Superior temporal gyrus (tissue), 1 donor: ENCODE data around the gene TMED1.
"Not testable (repeated sequence)": the region's sequence is repeated elsewhere in the genome, so short reads cannot be mapped to it uniquely, and the experiment has no call there.

Experiments
- DNase-seq: peaks from one replicate; pipeline ENCODE4 v3.0.0-alpha.2; 2016; ENCODE audit errors: extremely low spot score

The TMED1 gene

GRCh38 chr19:10862561-10863106, 26.6 kb upstream of the TMED1 start:
- no peak for DNase-seq

GRCh38 chr19:10861103-10861651, 25.2 kb upstream of the TMED1 start:
- DNase-seq: no peak

- DNase-seq: no peak
Measured at GRCh38 chr19:10858204-10858828, 22.3 kb upstream of the TMED1 start.

- DNase-seq: not testable (repeated sequence)
Measured at GRCh38 chr19:10856899-10857298, 20.9 kb upstream of the TMED1 start.

GRCh38 chr19:10855879-10856522, 20.0 kb upstream of the TMED1 start:
- DNase-seq: no peak

GRCh38 chr19:10854350-10855089, 18.5 kb upstream of the TMED1 start:
- no peak for DNase-seq

- DNase-seq: no peak
Measured at GRCh38 chr19:10852941-10853340, 16.9 kb upstream of the TMED1 start.

- no peak for DNase-seq
Measured at GRCh38 chr19:10852098-10852800, 16.2 kb upstream of the TMED1 start.

GRCh38 chr19:10850631-10851030, 14.6 kb upstream of the TMED1 start:
- DNase-seq: no peak

- no peak for DNase-seq
Measured at GRCh38 chr19:10848230-10848856, 12.3 kb upstream of the TMED1 start, which contains the start of gene C19orf38. Gene C19orf38 (plus strand): TSS chr19:10848415. CDS start chr19:10848509, 94 bp downstream.

- no peak for DNase-seq
Measured at GRCh38 chr19:10846500-10847202, 10.6 kb upstream of the TMED1 start.

GRCh38 chr19:10842788-10843187, 6.8 kb upstream of the TMED1 start:
- no peak for DNase-seq

- no peak for DNase-seq
Measured at GRCh38 chr19:10839114-10840050, 3.4 kb upstream of the TMED1 start.

- DNase-seq: no peak
Measured at GRCh38 chr19:10838377-10838776, 2.4 kb upstream of the TMED1 start.

- DNase-seq: not testable (repeated sequence)
Measured at GRCh38 chr19:10837649-10838048, 1.6 kb upstream of the TMED1 start.

- no peak for DNase-seq
Measured at GRCh38 chr19:10836479-10837330, 693 bp upstream of the TMED1 start.

- DNase-seq: no peak
Measured at GRCh38 chr19:10835089-10835753, 791 bp downstream of the TMED1 start.

- DNase-seq: no peak
Measured at GRCh38 chr19:10832939-10833296, 3.1 kb downstream of the TMED1 start.
